COR-L47 (cell line): Measurements from ENCODE around the gene B3GALNT2.
"Not testable (repeated sequence)": the region's sequence is repeated elsewhere in the genome, so short reads cannot be mapped to it uniquely, and the experiment has no call there.

Source experiments
- DNase-seq: peaks from one replicate; lab custom pipeline; 2025; lab: John Stamatoyannopoulos, UW

The B3GALNT2 gene

DNA sequence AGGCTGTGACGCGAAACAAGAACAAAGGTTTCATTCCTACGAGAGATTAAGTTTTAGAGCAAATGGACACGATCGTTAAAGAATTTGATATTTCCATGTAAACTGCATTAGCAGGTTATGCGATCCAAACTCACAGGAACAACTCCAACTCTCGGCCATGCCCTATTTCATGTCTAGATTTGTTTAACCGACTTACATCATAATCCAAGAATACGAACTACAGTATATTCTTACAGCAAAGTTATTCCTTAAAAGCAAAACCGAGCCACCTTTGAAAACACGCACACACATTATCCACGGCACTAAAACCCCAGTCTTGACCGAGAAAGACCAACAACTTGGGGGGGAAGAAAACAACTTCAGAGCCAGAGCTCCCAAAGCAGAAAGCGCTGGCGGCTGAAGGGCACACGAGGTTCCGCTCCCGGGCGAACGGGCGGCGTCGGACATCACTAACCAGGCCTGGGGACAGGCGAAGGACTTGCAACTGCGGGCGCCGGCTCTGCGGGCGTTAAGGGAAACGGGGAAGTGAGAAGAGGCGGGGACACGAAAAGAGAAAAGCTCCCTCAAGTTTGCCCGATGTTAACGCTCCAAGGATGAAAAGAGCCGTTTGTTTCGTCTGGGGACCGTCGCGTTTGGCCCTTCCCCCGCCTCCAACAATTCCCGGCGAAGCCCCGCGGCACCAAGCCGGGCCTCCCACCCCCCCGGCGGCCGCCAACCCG, 690 bp downstream of the B3GALNT2 start:
- DNase-seq, result peak; percentile 31

DNA sequence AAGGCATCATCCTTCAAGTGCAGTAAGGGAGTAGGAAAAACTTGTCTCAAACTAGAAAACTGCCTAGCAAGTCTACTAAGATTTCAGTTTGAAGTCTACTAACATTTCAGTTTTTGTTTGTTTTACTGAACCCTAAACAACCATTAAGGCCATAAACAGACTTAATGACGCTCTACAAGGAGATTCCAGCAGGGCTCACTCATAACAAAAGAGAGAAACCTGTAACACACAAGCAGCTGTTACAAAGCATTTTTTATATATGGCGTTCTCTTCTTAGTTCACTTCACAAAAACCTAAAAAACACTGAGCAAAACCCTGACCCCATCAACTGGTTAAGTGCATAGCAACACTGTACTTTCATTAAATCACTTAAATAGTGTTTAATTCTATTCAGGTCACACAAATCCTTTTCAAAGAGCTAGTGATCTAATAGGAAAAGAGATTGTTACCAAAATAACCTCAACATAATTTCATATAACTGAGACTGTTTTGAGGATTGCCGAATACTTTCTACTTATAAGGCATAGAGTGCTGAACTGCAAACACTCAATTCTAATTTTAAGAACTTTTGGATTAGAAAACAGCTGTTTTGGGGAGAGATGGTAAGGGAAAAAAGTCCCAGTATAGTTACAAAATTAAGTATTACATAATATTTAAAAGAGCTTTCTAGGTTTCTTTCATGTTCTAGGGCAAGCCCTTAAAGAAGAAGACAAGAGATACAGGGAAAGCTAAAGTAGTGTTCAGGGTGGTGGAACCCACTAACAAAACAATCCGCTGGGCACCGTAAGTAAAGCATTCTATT, 1.4 kb downstream of the B3GALNT2 start:
- DNase-seq, result no peak

DNA sequence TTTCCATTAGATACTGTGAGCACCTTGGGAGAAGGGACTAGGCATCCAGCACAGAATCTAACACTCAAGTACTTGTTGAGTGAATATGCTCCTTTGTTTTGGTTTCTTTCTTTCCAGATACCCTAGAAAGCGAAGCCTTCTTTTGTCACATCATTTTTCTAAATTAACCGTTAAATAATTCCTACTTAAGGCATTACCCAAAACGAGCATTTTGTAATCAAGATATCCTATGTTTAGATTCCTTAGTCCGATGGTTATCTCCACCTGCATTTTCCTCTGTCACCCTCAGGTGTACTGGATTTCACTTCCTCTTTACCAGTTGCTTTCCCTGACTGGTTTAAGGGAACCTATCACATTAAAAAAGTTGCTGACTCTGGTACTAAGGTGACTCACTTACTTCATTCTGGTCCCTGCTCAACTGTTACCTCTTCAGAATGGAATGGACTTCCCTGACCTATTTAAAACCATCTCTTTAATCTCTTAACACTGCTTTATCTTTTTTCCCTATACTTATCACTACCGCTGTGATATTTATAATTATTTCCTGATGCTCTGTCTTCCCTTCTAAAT, 3.2 kb downstream of the B3GALNT2 start:
- DNase-seq, result no peak

DNA sequence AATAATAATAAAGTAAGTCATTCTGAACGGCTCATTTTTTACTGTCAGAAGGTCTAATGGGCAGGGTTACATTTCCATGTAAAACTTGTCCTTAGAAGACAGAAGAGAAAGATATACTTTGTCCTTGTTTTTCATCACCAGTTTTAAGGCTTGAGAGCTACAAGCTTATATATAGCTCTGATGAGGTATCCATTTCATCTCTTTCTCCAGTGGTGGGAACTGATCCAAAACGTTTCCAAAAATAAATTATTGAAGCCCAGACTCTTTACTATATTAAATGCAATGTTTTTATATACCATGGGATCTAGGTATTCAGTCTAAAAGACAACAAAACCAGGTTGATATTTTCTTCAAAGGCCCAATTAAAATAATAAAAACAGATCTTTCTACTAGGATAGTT, 8.7 kb downstream of the B3GALNT2 start:
- no peak for DNase-seq

DNA sequence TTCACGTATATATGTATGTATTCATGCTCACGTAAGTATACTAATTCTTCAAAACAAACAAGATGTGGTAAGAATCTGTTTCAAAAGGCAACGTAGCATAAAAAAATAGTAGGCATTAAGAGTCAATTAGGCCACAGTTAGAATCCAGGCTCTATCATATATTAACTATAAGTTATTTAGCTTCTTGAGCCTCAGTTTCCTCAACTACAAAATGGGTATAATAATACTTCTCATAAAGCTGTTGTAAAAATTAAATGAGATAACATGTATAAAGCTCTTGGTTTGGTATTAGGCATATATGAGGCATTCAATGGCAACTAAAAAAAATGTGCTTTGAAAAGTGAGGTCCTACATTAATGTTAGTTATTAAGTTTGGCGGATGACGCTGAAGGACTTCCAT, 9.2 kb downstream of the B3GALNT2 start:
- DNase-seq, result no peak

DNA sequence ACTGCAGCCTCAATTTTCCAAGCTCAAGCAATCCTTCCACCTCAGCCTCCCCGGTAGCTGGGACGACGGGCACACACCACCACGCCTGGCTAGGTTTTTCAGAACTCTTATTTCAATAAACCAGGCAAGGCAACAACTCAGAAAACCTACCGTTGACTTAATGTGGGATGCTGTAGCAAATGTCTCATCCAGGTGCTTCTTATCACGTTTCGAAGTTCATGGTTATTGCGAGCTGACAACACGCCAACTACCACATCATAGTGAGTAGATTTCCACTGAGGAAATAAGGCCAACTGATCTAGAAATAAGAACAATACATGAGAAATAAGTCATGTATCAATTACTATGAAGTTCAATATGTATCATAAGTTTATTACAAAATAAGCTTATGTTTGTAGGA, 9.7 kb downstream of the B3GALNT2 start:
- no peak for DNase-seq

DNA sequence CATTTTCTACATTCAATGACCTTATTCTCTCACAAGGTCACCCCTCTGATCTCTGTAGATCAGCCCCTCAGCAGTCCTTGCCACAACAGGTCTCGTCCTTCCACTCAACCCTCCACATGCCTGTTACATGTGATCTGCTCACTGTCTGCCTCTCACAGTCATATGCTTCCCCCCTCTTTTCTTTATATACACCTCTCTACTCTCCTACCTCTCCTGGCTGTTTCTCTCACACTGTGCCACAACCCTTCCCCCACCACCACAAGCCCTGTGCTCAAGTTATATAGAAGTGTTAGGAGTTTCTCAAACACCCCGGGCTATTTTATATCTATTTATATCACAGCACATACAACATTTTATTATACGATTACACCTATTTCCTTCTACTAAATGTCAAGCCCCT, 12.6 kb downstream of the B3GALNT2 start:
- no peak for DNase-seq

DNA sequence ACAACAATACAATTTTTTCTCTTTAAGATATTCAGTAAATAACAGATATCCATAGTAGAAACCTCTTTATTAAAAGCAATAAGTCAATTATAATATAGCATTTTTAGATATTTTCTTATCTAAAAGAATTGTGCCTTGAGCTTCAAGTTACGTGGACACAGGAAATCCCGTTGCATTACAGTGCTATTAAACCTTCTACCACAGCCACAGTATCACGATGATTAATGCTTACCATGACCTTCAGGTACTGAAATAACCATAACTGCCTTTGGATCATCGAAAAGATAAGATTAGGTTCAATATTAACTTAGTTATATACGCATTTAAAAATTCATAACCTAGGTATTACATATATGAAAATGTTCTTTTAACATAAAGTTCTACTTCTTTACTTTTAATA, 17.9 kb downstream of the B3GALNT2 start:
- no peak for DNase-seq

DNA sequence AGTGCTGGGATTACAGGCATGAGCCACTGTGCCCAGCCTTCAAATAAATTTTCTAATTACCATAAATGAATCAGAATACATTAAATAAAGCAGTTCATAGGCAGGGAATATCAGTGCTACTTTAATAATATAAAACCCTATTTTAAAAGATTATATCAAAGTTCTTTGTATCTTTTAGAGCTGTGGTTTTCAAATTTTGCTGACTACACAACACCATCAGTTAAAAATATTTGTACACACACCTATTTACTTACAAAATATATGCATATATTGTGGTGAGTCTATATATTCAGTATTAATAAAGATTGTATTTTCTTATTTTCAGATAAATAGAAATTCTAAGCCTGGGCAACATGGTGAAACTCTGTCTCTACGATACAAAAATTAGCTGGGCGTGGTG, 18.7 kb downstream of the B3GALNT2 start:
- DNase-seq, result no peak

DNA sequence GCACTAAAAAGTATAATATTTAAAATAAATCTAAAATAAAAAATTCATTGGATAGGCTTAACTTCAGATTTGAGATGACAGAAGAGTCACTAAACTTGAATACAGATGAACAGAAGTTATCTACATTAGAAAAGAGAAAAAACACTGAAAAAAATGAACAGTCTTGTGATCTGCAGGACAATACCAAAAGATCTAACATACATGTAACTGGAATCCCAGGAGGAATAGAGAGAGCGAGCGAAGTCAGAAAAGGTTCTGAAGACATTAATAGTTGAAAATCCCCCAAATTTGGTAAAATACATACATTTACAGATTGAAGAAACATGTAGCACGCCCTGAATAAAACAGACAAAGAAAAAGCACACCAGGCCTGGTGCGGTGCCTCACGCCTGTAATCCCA, 21.2 kb downstream of the B3GALNT2 start:
- no peak for DNase-seq

DNA sequence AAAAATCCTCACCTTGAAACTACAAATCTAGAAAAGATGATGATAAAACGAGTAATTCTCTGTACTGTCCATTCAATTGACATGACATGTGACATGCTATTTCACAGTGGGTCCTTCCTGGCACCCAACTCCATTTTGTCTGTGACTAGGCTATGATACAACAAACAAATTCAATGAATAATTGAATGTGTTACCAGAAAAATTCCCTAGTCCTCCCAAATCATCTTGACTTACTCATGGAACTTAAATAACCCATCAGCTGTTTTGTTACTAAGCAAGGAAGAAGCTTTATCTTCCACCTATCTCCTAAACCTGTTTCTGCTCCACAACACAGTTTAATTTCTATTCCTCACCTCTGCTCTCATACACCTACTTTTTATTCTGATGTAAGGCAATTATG, 30.4 kb downstream of the B3GALNT2 start:
- DNase-seq, result no peak

DNA sequence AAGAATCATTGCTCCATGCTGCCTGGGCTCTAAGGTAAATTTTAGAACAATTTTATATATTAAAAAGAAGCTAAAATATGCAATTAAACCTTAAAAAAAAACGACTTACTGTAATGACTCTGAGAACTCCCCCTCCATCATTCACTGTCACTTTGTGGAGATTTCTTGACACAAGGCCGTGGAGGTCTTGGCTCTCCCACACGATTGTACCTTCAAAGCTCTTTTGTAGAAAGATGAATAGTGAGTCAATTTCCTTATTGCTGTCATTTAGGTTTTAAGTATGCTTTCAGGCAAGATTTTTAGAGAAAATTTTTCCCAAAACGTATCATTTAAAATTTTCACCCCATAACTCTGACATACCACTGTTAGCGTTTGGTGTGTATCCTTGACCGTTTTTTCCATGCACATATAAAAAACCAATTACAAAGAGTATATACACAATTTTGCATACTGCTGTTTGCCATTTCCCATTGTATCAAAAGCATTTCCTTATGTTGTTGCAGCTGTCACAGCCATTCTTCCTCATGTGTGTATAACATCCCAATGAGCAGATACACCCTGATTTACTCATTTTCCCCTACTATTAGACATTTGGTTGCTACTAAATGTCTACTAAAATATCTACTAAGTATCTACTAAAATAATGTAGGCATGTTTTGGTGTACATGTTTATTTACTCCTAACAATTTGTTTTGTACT, 33.4 kb downstream of the B3GALNT2 start:
- no peak for DNase-seq

DNA sequence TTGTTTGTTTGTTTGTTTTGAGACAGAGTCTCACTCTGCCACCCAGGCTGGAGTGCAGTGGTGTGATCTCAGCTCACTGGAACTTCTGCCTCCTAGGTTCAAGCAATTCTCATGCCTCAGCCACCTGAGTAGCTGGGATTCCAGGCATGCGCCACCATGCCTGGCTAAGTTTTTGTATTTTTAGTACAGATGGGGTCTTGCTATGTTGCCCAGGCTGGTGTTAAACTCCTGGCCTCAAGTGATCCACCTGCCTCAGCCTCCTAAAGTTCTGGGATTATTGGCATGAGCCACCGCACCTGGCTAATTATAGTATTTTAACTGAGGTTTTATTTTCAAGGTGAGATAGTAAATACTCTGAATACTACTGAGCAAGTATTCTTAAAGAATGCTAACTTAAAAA, 34.4 kb downstream of the B3GALNT2 start:
- DNase-seq, result not testable (repeated sequence)

DNA sequence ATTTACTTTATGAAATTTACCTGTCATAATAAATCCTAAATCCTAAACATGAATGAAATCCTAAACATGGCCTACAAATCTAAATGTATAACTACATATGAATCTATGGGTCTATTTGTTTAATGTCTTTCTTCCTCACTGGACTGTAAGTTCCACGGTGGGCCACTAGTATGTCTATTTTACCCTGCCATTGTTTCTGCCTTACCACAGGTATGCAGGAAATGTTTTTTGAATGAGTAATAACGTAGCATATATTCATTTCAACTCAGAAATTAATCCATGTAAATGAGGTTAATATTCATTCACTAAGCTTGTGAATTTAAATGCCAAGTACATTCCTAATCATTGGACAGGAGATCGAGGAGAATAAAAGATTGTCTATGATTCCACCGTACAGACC, 35.3 kb downstream of the B3GALNT2 start:
- DNase-seq, result no peak

DNA sequence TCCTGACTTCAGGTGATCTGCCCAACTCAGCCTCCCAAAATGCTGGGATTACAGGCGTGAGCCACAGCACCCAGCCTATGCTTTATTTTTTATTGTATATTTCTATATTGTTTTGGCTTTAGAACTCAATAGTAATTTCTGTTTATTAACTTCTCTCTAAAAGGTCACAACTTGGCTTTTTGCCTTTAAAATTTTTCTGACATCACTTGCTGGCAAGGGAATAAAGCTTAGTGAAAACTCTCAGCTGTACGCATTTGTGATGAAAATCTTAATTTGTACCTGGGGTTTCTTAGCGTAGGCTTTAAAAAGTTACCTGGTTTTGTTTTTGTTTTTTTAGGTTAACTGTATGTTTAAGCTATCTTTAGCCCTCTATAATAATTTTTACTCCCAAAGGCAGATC, 36.2 kb downstream of the B3GALNT2 start:
- no peak for DNase-seq

DNA sequence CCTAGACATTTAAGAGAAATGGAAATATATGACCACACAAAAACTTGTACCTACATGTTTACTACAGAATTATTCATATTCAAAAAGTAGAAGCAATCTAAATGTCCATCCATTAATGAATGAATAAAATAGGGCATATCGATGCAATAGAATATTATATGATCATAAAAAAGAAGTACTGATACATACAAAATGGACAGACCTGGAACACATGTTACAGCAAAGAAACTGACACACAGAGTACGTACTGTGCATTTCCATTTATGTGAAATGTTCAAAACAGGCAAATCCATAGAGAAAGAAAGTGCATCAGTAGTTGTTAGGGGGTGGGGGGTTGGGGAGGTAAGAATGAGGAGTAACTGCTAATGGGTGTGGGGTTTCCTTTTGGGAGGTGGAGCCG, 39.2 kb downstream of the B3GALNT2 start:
- no peak for DNase-seq

DNA sequence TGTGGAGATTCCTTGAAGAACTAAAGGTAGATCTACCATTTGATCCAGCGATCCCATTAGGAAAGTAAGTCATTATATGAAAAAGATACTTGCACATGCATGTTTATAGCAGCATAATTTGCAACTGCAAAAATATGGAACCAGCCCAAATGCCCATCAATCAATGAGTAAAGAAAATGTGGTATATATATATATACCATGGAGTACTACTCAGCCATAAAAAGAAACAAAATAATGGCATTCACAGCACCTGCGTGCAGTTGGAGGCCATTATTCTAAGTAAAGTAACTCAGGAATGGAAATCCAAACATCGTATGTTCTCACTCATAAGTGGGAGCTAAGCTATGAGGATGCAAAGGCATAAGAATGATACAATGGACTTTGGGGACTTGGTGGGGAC, 41.4 kb downstream of the B3GALNT2 start:
- not testable (repeated sequence) for DNase-seq

DNA sequence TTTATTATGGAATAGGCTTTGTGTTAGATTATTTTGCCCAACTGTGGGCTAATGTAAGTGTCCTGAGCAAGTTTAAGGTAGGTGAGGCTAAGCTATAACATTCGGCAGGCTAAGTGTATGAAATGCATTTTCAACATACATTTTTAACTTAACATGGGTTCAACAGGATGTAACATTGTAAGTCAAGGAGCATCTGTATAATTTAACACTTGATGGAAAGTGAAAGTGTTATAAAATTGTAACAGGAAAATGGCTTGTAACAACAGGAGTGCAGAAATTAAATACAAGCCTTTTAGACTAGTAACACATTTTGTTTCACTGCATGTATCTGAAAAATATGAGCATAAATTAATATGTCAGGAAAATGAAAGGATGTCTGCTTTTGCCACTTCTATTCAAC, 42.3 kb downstream of the B3GALNT2 start:
- no peak for DNase-seq

DNA sequence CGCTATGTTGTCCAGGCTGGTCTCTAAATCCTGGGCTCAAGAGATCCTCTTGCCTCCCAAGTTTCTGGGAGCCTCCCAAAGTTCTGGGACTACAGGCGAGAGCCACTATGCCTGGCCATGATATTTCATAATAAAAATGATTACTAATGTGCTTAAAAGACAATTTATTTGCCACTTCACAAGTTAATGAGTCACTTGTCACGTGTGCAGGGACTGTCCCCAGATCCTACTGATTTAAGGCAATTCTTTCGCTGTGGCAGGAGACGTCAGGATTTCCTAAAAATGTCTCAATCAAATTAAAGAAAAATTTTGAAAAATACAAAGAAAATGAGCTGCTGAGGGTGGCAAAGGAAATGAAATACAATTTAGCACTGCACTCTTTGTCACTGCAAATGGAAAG, 43.5 kb downstream of the B3GALNT2 start:
- DNase-seq, result no peak

DNA sequence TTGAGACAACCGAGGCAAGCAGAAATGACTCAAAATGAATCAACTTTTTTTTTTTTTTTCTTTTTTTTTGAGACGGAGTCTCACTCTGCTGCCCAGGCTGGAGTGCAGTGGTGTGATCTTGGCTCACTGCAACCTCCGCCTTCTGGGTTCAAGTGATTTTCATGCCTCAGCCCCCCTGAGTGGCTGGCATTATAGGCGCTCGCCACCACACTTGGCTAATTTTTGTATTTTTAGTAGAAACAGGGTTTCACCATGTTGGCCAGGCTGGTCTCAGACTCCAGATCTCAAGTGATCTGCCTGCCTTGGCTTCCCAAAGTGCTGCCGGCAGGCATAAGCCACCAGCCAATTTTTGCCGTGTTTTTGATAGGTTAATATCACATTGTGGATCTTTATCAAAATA, 46.4 kb downstream of the B3GALNT2 start:
- DNase-seq, result not testable (repeated sequence)

DNA sequence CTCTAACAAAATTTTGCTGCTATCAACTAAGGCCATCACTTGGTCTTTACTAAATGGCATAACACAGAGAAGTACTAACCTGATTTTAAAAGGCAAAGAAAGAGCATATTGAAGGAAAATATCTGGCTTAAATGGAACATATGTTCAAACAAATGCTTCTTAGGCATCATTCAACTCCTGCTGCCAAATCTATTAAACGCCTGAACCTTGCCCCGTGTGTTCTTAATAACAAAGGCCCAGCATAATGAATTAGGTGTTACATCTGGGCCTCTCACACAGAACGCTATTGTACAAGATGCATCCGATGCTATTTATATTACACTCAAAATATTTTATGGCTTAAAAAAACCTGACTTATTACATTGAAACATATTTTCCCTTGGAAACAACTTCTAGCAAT, 48.4 kb downstream of the B3GALNT2 start:
- no peak for DNase-seq

DNA sequence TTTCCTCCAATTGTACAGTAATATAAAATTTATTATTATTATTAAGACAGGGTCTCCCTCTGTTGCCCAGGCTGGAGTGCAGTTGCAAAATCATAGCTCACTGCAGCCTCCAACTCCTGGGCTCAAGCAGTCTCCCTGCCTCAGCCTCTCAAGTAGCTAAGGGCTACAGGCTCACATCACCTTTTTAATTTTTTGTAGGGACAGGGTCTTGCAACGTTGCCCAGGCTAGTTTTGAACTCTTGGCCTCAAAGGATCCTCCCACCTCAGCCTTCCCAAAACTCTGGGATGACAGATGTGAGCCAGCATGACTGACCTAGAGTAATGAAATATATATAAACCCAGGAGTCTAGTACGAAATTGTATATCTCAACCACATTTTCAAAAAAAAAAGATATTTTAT, 49.2 kb downstream of the B3GALNT2 start:
- no peak for DNase-seq

DNA sequence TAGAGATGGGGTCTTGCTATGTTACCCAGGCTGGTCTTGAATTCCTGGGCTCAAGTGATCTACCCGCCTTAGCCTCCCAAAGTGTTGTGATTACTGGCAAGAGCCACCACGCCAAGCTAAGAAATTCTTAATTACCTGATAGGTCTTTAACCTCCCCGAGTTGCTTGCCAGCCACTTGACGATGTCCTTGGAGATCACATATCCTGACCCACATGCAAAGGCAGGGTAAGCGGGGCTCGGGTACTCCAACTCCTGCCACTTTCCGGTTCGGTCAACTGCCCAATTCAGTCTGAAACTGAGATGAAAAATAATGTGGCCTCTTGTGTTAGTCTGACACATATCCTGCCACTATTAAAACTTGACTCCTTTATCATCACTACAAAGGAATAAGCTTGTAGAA, 50.2 kb downstream of the B3GALNT2 start:
- no peak for DNase-seq
